Keratinocyte (primary cell): ENCODE measurements around the gene RPRML. TPM values are rescaled to one million over a fixed set of nuclear protein-coding genes. Genes with fewer than 3 reads are reported as not detected.

ENCODE experiments used
- DNase-seq: peaks from one replicate; pipeline ENCODE4 v3.0.0-alpha.2; 2011; ENCODE audit warnings: low read depth, missing footprints, low spot score
- FAIRE-seq: peaks from 2 replicates; lab custom pipeline; 2011; peaks lifted over from hg19 to GRCh38; lab: Jason Lieb, UNC
- H2AFZ ChIP-seq: 2 replicates; pipeline ENCODE4 v1.6.0; 2012; ENCODE audit warnings: low read length, control low read depth, inconsistent platforms; ENCODE audit not compliant: control insufficient read depth
- H3K27ac ChIP-seq: 2 replicates; pipeline ENCODE4 v1.5.1; 2011; ENCODE audit warnings: low read length; ENCODE audit not compliant: control insufficient read depth, insufficient read depth
- H3K27me3 ChIP-seq: 3 replicates; pipeline ENCODE4 v1.6.0; 2011; ENCODE audit warnings: low read length; ENCODE audit not compliant: control insufficient read depth, insufficient read depth; ENCODE audit errors: extremely low read depth
- H3K36me3 ChIP-seq, 2 experiments: 2 replicates in 1 of 2; 3 replicates in 1 of 2; pipeline ENCODE4 v1.5.1; 2011; ENCODE audit warnings: low read length in 2 of 2, mild to moderate bottlenecking in 1 of 2; ENCODE audit not compliant: control insufficient read depth in 2 of 2, insufficient read depth in 2 of 2; ENCODE audit errors: extremely low read depth in 1 of 2
- H3K4me1 ChIP-seq: 3 replicates; pipeline ENCODE4 v1.5.1; 2011; ENCODE audit warnings: low read length; ENCODE audit not compliant: control insufficient read depth, insufficient read depth; ENCODE audit errors: extremely low read depth
- H3K4me2 ChIP-seq: 3 replicates; pipeline ENCODE4 v1.6.0; 2011; ENCODE audit warnings: low read depth, low read length; ENCODE audit not compliant: control insufficient read depth, insufficient read depth; ENCODE audit errors: extremely low read depth
- H3K4me3 ChIP-seq, 3 experiments: fragments of 200-600 bp in 1 of 3; sonication (generic) in 1 of 3; 2 replicates in 2 of 3; 3 replicates in 1 of 3; pipeline ENCODE4 v1.5.1; 2011 to 2016; ENCODE audit warnings: low read length in 3 of 3, mild to moderate bottlenecking in 3 of 3, control low read depth in 2 of 3, inconsistent platforms in 1 of 3, low read depth in 1 of 3, mixed read lengths in 1 of 3, mixed run types in 1 of 3, moderate library complexity in 1 of 3; ENCODE audit not compliant: control insufficient read depth in 2 of 3, insufficient read depth in 2 of 3; ENCODE audit errors: extremely low read depth in 1 of 3
- H3K79me2 ChIP-seq: 2 replicates; pipeline ENCODE4 v1.6.0; 2012; ENCODE audit warnings: low read length; ENCODE audit not compliant: control insufficient read depth, insufficient read depth
- H3K9ac ChIP-seq: 3 replicates; pipeline ENCODE4 v1.6.0; 2011; ENCODE audit warnings: low read length; ENCODE audit not compliant: control insufficient read depth, insufficient read depth; ENCODE audit errors: extremely low read depth
- H3K9me1 ChIP-seq: 3 replicates; pipeline ENCODE4 v1.6.0; 2011; ENCODE audit warnings: low read length; ENCODE audit not compliant: control insufficient read depth, insufficient read depth; ENCODE audit errors: extremely low read depth
- H3K9me3 ChIP-seq: 2 replicates; pipeline ENCODE4 v1.5.1; 2012; ENCODE audit warnings: low read depth, low read length; ENCODE audit not compliant: control insufficient read depth
- H4K20me1 ChIP-seq: 3 replicates; pipeline ENCODE4 v1.6.0; 2011; ENCODE audit warnings: low read length; ENCODE audit not compliant: control insufficient read depth, insufficient read depth; ENCODE audit errors: extremely low read depth
- EZH2 ChIP-seq: IDR thresholded peaks from one replicate; pipeline ENCODE4 v1.6.1; 2012; ENCODE audit warnings: inconsistent platforms, mild to moderate bottlenecking, low read length, moderate library complexity
- dilution Hi-C: fragments of 300-500 bp; cut with MboI; formaldehyde crosslinking; loops from one replicate; pipeline ENCODE4 v1.7.0; 2020; ENCODE audit warnings: low sequenced_read_pairs; ENCODE audit not compliant: extremely low pct_ligation_motif_present
- polyA plus RNA-seq, 5 experiments: library from polyadenylated mRNA; depleted of rRNA in 3 of 5; stranded (reverse) in 3 of 5; stranded (forward) in 1 of 5; unstranded in 1 of 5; fragments of >200 nt; gene quantifications; 1 replicate in 1 of 5; 2 replicates in 3 of 5; 3 replicates in 1 of 5; pipeline versions ENCODE4 v1.2.1 to v1.2.3, GENCODE V29; 2011 to 2012; ENCODE audit warnings: missing spikeins in 2 of 5, low read depth in 1 of 5, low replicate concordance in 1 of 5
- small RNA-seq, 3 experiments: library from RNA; depleted of rRNA; stranded (forward); fragments of <200 nt; gene quantifications; one replicate each; pipeline ENCODE3, GENCODE V24; 2012; ENCODE audit warnings: low read depth in 3 of 3, low replicate concordance in 1 of 3; ENCODE audit not compliant: insufficient read length in 3 of 3
- TF ChIP-seq, protein P1 (sequence below), 3 experiments: IDR thresholded peaks in 1 of 3; conservative IDR thresholded peaks in 1 of 3; optimal IDR thresholded peaks in 1 of 3; 2 replicates in 2 of 3; 3 replicates in 1 of 3; pipeline versions ENCODE3 to v1.5.1; 2011; ENCODE audit warnings: low read length in 3 of 3, mild to moderate bottlenecking in 3 of 3, moderate library complexity in 2 of 3, control low read depth in 1 of 3, inconsistent platforms in 1 of 3; ENCODE audit not compliant: insufficient read depth in 2 of 3; ENCODE audit errors: extremely low read depth in 1 of 3

RPRML gene
- polyA plus RNA-seq, 1 donor (not counting 4 experiments of a cell fraction or from before 2014, with no cell fraction given) = not detected

DNA sequence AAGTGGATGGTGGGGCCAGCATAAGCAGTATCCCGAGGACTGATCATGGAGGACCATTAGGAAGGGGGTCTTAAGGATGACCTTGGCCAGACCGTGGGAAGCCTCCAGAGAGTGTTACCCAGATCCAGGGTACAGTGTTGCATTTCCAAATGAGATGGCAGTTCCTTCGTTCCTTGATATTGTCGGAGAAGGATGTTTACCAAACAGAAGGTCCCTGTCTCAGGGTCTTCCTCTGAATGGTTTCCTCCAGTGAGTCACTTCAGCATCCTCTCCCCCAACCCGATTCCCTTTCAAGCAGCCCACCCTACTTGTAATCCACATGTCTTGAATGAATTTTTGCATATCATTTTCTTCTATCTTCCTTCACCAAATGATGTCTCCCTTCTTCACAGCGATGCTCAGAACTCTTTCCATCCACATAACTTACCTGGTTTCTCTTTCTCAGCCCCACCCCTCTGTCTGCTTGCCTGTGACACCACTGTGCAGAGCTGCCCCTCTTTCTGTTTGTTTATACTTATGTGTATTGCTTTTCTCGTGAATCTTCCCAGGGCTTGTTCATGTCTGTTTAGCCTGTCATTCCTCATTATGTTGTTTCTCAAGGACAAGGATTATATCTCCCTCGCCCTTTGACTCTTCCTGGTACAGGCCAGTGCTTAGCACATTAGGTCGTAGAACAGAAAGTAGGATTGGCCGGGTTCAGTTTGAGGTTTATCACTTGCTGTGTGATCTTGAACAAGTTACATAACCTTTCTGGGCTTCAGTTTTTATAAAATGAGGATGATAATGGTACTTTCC, 50.4 kb downstream of the RPRML start:
- dilution Hi-C loops = no loop called here
- peak overlapping the region; percentile 76 for H3K27ac ChIP-seq
- no peak for FAIRE-seq
- H3K4me3 ChIP-seq = peak overlapping the region in 1 of 3 experiments; percentile 24
- H3K4me2 ChIP-seq = peak overlapping the region; percentile 60
- DNase-seq = no peak
- H3K27me3 ChIP-seq = no peaks in the 10 kb centered on the region
- peak overlapping the region; percentile 34 for H3K9ac ChIP-seq
- no peak overlapping the region for H2AFZ ChIP-seq
- peaks cover 58% of the 10 kb centered on the region for H3K79me2 ChIP-seq
- no peaks in the 10 kb centered on the region for H3K9me3 ChIP-seq
- H3K4me1 ChIP-seq = peaks cover 36% of the 10 kb centered on the region
- peaks cover 24 to 34% of the 10 kb centered on the region in 2 experiments for H3K36me3 ChIP-seq
- H4K20me1 ChIP-seq = peaks cover 21% of the 10 kb centered on the region
- TF ChIP-seq, protein P1, sequence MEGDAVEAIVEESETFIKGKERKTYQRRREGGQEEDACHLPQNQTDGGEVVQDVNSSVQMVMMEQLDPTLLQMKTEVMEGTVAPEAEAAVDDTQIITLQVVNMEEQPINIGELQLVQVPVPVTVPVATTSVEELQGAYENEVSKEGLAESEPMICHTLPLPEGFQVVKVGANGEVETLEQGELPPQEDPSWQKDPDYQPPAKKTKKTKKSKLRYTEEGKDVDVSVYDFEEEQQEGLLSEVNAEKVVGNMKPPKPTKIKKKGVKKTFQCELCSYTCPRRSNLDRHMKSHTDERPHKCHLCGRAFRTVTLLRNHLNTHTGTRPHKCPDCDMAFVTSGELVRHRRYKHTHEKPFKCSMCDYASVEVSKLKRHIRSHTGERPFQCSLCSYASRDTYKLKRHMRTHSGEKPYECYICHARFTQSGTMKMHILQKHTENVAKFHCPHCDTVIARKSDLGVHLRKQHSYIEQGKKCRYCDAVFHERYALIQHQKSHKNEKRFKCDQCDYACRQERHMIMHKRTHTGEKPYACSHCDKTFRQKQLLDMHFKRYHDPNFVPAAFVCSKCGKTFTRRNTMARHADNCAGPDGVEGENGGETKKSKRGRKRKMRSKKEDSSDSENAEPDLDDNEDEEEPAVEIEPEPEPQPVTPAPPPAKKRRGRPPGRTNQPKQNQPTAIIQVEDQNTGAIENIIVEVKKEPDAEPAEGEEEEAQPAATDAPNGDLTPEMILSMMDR (optimal IDR thresholded peaks at IDR 0.05 in 1 of 3, IDR thresholded peaks at IDR 0.05 in 1 of 3, conservative IDR thresholded peaks at IDR 0.05 in 1 of 3; ENCODE audit: extremely low read depth in 1 of 3, insufficient read depth in 2 of 3, low read length in 3 of 3) = no peak
- TF ChIP-seq EZH2 = no peak
- peaks cover 6% of the 10 kb centered on the region for H3K9me1 ChIP-seq

Small RNA genes within 50 kb of the gene (small RNA-seq; reads per million reads assigned to genes)
- 0 reads per million in 3 experiments for gene MIR5089

Other genes starting within 250 kb of the RPRML start
- 1.9 to 2.8 TPM (median 2.0 TPM) in 3 replicates for gene WNT3, start 160.6 kb downstream of the RPRML start, polyA plus RNA-seq
- 0.12 TPM in 1 of 3 replicates, not detected in the others for gene WNT9B, start 127.7 kb downstream of the RPRML start, polyA plus RNA-seq
- gene GOSR2, start 56.1 kb downstream of the RPRML start, polyA plus RNA-seq = 48.6 to 52.4 TPM (median 51.8 TPM) in 3 replicates
- gene CDC27, start 210.0 kb upstream of the RPRML start, polyA plus RNA-seq = 70.8 to 95.6 TPM (median 94.0 TPM) in 3 replicates
- not detected in 3 replicates for gene MYL4, start 230.1 kb upstream of the RPRML start, polyA plus RNA-seq